ENCODE measurements around the gene TIMELESS.

Gene TIMELESS

DNA sequence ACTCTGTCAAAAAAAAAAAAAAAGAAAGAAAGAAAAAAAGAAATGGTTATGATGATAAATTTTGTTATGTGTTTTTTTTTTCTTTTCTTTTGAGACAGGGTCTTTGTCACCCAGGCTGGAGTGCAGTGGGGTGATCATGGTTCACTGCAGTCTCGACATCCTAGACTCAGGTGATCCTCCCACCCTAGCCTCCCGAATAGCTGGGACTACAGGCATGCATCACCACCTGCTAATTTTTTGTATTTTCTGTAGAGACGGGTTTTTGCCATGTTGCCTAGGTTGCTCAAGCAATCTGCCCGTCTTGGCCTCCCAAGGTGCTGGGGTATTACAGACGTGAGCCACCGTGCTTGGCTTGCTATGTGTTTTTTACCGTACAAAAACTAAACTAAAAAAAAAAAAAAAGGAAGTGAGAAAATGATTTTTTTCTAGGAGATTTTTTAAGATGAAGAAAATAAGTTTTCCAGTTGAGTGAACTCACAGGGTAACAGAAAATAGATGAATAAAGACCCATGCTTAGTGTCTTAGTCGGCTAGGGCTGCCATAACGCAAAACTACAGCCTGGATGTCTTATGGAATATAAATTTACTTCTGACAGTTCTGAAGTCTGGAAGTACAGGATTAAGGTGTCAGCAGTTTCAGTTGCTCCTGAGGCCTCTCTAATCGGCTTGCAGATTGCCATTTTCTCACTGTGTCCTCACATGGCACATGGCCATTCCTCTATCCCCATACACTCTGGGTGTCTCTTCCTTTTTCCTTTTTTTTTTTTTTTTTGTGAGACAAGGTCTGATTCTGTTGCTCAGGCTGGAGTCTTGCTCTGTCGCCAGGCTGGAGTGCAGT is 73.4 kb downstream of the TIMELESS start:
- peaks cover 13% of the 10 kb centered on the region for H3K27me3 Mint-ChIP-seq (ENCODE audit: low read depth)
- no peaks in the 10 kb centered on the region for H3K9me3 Mint-ChIP-seq
- peaks cover 1% of the 10 kb centered on the region for H3K36me3 Mint-ChIP-seq (ENCODE audit: low read depth)
- DNase-seq (ENCODE audit: low spot score), result no peak
- H3K4me1 Mint-ChIP-seq (ENCODE audit: low read depth), result no peaks in the 10 kb centered on the region
- no peak overlapping the region for H3K27ac Mint-ChIP-seq
- H3K4me3 Mint-ChIP-seq, result no peak overlapping the region

DNA sequence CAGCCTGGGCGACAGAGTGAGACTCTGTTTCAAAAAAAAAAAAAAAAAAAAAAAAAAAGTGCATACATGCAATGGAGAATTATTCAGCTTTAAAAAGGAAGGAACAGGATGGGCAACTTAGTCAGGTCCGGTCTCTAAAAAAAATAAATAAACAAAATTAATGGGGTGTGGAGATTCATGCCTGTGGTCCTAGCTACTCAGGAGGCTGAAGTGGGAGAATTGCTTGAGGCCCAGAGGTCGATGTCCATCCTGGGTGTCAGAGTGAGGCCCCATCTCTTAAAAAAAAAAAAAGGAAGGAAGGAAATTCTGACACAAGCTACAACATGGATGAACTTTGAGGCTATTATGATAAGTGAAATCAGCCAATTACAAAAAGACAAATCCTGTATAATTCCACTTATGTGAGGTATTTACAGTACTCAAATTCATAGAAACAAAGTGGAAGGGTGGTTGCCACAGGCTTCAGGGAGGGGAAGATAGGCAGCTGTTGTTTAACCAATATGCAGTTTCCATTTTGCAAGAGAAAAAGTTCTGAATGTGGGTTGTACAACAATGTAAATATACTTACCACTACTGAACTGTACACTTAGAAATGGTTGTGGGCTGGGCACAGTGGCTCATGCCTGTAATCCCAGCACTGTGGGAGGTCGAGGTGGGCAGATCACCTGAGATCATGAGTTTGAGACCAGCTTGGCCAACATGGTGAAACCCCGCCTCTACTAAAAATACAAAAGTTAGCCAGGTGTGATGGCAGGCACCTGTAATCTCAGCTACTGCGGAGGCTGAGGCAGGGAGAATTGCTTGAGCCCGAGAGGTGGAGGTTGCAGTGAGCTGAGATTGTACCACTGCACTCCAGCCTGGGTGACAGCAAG is 74.3 kb downstream of the TIMELESS start:
- Mint-ChIP-seq H3K9me3 (no peaks in the 10 kb centered on the region), H3K36me3 (ENCODE audit: low read depth) (peaks cover 1% of the 10 kb centered on the region), H3K4me3 (no peak overlapping the region), H3K27me3 (ENCODE audit: low read depth) (peaks cover 12% of the 10 kb centered on the region), H3K27ac (no peak overlapping the region), H3K4me1 (ENCODE audit: low read depth) (no peaks in the 10 kb centered on the region)
- DNase-seq (ENCODE audit: low spot score), result no peak

DNA sequence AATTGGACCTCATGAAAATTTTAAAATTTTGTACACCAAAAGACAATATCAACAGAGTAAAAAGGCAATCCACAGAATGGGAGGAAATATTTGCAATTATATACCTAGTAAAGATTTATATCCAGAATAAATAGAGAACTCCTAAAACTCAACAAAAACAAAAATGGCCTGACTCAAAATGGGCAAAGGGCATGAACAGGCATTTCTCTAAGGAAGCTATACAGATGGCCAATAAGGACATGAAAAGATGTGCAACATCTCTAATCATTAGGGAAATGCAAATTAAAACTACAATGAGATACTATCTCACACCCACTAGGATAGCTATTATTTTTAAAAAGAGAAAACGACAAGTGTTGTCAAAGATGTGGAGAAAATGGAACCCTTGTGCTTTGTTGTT is 75.7 kb downstream of the TIMELESS start:
- peaks cover 1% of the 10 kb centered on the region for H3K36me3 Mint-ChIP-seq (ENCODE audit: low read depth)
- DNase-seq (ENCODE audit: low spot score), result no peak
- peaks cover 13% of the 10 kb centered on the region for H3K27me3 Mint-ChIP-seq (ENCODE audit: low read depth)
- H3K27ac Mint-ChIP-seq, result no peak overlapping the region
- no peaks in the 10 kb centered on the region for H3K9me3 Mint-ChIP-seq
- H3K4me1 Mint-ChIP-seq (ENCODE audit: low read depth), result no peaks in the 10 kb centered on the region
- H3K4me3 Mint-ChIP-seq, result no peak overlapping the region

DNA sequence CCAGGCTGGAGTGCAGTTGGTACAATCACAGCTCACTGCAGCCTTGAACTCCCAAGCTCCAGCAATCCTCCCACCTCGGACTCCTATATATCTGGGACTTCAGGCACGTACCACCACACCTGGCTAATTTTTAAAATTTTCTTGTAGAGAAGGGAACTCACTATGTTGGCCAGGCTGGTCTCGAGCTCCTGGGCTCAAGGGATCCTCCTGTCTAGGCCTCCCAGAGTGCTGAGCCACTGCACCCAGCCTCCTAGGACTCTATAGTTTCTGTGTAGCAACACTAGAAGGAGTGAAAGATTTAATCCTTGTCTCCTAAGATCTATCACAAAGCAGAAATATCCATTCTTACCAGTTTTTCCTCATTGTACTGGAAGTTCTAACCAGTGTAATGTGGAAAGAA is 82.3 kb downstream of the TIMELESS start:
- Mint-ChIP-seq H3K4me1 (ENCODE audit: low read depth) (no peaks in the 10 kb centered on the region), H3K4me3 (no peak overlapping the region), H3K27me3 (ENCODE audit: low read depth) (peaks cover 8% of the 10 kb centered on the region), H3K36me3 (ENCODE audit: low read depth) (no peaks in the 10 kb centered on the region), H3K9me3 (no peaks in the 10 kb centered on the region), H3K27ac (no peak overlapping the region)
- DNase-seq (ENCODE audit: low spot score), result no peak
